Measurements from ENCODE around the gene WNT4. TPM values are rescaled to one million over a fixed set of nuclear protein-coding genes. Genes with fewer than 3 reads are reported as not detected.
A peak's percentile ranks its signal among the peaks of the same experiment; 100 is the strongest.

The WNT4 gene
- total and polyA plus RNA-seq, 9 of the 15 experiments (the other 6 are each of a cell fraction or from before 2014, with no cell fraction given): 0.01 TPM; not detected in 8

DNA sequence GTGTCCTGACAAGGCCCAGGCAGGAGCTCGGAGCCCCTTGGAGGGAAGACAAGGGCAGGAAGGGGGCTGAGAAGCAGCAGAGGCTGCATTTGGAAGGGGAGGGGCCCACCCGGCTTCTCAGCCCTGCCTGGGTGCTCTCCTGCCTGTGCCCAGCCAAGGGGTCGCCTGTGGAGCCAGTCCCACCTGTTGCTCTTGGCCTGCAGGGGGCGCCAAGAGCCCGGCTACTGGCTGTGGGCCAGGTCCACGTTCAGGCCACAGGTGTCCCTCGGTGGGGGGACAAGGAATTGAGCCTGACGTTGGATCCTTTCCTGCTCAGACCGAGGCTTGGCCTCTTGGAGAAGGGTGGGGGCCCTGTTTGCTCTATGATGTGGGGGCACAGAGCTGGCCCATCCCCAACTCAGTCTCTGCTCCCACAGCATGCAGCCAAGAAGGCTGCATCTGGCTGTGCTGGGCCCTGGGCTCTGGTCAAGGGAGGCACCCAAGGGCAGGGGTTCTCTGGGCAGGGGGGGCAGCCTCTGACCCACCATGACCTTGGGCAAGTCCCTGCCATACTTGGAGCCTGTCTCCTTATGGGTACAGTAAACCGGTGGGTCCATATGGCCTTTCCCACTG, 10.9 kb downstream of the WNT4 start (continued):
- TF ChIP-seq, protein P1, sequence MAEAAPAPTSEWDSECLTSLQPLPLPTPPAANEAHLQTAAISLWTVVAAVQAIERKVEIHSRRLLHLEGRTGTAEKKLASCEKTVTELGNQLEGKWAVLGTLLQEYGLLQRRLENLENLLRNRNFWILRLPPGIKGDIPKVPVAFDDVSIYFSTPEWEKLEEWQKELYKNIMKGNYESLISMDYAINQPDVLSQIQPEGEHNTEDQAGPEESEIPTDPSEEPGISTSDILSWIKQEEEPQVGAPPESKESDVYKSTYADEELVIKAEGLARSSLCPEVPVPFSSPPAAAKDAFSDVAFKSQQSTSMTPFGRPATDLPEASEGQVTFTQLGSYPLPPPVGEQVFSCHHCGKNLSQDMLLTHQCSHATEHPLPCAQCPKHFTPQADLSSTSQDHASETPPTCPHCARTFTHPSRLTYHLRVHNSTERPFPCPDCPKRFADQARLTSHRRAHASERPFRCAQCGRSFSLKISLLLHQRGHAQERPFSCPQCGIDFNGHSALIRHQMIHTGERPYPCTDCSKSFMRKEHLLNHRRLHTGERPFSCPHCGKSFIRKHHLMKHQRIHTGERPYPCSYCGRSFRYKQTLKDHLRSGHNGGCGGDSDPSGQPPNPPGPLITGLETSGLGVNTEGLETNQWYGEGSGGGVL (CRISPR knock-in tag; IDR thresholded peaks at IDR 0.05): no peak
- peak; percentile 98 for TF ChIP-seq SMC3 (conservative IDR thresholded peaks at IDR 0.05; ENCODE audit: insufficient read depth, low read depth, low read length)
- no peak for TF ChIP-seq ZNF239 (CRISPR knock-in tag; IDR thresholded peaks at IDR 0.05)
- peak; percentile 72; the same call in 1 of the 2 replicates for TF ChIP-seq CC2D1A (IDR thresholded peaks at IDR 0.05)
- no peak for TF ChIP-seq U2AF2 (optimal IDR thresholded peaks at IDR 0.05; ENCODE audit: low read depth, low read length)
- TF ChIP-seq NFIC (IDR thresholded peaks at IDR 0.05): peak; percentile 96
- TF ChIP-seq ARID2 (IDR thresholded peaks at IDR 0.05): peak; percentile 93
- TF ChIP-seq JUND (IDR thresholded peaks at IDR 0.05; ENCODE audit: borderline replicate concordance, low read depth, low read length): 0 out of 2 replicates have a peak, but pooled peaks have one; percentile 37
- no peak for TF ChIP-seq JUND (tag; IDR thresholded peaks at IDR 0.05; ENCODE audit: borderline replicate concordance, low read depth, low read length)
- peak; percentile 33 for TF ChIP-seq HMGN3 (IDR thresholded peaks at IDR 0.05; ENCODE audit: borderline replicate concordance, extremely low read depth, insufficient read length, low read depth, low read length)
- TF ChIP-seq BHLHE40 (IDR thresholded peaks at IDR 0.05; ENCODE audit: low read length): 0 out of 2 replicates have a peak, but pooled peaks have one; percentile 27
- no peak for TF ChIP-seq MAFK (IDR thresholded peaks at IDR 0.05; ENCODE audit: low read length)
- TF ChIP-seq TCF7 (IDR thresholded peaks at IDR 0.05; ENCODE audit: borderline replicate concordance): 0 out of 2 replicates have a peak, but pooled peaks have one; percentile 24
- TF ChIP-seq RCOR1 (IDR thresholded peaks at IDR 0.05; ENCODE audit: borderline replicate concordance in 1 of 2, low read depth in 2 of 2, low read length in 2 of 2): 0 out of 4 replicates have a peak, but pooled peaks of 1 of the 2 experiments have one; percentile 10
- TF ChIP-seq NFIX (CRISPR knock-in tag; IDR thresholded peaks at IDR 0.05; ENCODE audit: low read depth): 0 out of 2 replicates have a peak, but pooled peaks have one; percentile 4
- no peak for TF ChIP-seq XRCC3 (IDR thresholded peaks at IDR 0.05)
- TF ChIP-seq RAD21 (CRISPR knock-in tag; conservative IDR thresholded peaks at IDR 0.05 in 1 of 2, IDR thresholded peaks at IDR 0.05 in 1 of 2): peak; percentile 90 to 98
- peak; percentile 86; the same call in 1 of the 2 replicates for TF ChIP-seq STAG1 (CRISPR knock-in tag; IDR thresholded peaks at IDR 0.05; ENCODE audit: borderline replicate concordance)
- peak; percentile 70; the same call in 1 of the 2 replicates for TF ChIP-seq CBFB (CRISPR knock-in tag; IDR thresholded peaks at IDR 0.05)
